ENCODE data around the gene GNB3.

GNB3 gene

DNA sequence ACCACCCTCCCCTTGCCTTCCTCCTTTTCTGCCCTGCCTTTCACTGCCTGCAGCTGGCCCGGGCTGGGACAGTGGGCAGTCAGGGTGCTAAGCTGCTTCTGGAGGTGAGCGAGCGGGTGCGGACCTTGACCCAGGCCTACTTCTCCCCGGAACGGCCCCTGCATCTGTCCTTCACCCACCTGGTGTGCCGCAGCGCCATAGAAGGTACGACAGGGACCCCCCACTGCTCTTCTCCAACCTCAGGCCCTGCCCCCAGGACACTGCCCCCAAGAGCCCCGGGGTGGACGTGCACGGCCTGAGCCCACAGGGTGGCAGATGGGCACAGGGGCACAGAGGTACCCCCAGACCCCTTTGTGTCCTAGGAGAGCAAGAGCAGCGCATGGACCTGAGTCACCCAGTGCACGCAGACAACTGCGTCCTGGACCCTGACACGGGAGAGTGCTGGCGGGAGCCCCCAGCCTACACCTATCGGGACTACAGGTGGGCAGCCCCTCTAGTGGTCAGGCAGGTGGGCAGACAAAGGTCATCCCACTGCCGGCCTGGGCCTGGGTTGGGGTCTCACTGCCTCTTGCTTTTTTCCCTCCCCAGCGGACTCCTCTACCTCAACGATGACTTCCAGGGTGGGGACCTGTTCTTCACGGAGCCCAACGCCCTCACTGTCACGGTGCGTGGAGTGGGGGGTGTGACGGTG, 3.2 kb upstream of the GNB3 start:
- no peak for DNase-seq (ENCODE audit: low read depth)
- no peak overlapping the region for H3K4me3 ChIP-seq (ENCODE audit: low read length)
- no peak for TF ChIP-seq CTCF (IDR thresholded peaks at IDR 0.05; ENCODE audit: insufficient read depth, low read depth, low read length, missing control alignments)

DNA sequence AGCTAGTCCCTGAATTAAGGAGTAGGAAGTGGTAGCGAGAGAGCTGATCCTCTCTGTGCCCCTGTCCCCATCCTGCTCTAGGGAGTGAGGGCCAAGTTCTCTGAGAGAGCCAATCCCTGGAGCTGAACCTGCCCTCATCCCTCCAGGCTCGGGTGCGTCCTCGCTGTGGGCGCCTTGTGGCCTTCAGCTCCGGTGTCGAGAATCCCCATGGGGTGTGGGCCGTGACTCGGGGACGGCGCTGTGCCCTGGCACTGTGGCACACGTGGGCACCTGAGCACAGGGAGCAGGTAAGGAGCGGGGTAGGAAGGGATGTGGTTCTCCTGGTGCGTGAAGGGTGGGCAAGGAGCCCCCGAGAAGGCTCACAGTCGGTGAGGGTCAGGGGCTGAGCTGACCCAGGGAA, 1.9 kb upstream of the GNB3 start:
- no peak overlapping the region for H3K4me3 ChIP-seq (ENCODE audit: low read length)
- DNase-seq (ENCODE audit: low read depth), result no peak
- no peak for TF ChIP-seq CTCF (IDR thresholded peaks at IDR 0.05; ENCODE audit: insufficient read depth, low read depth, low read length, missing control alignments)

- DNase-seq (ENCODE audit: low read depth), result no peak
- no peak for TF ChIP-seq CTCF (IDR thresholded peaks at IDR 0.05; ENCODE audit: insufficient read depth, low read depth, low read length, missing control alignments)
- no peak overlapping the region for H3K4me3 ChIP-seq (ENCODE audit: low read length)
These were observed 1.1 kb upstream of the GNB3 start for GRCh38 chr12:6839482-6840201.

GRCh38 chr12:6840330-6840729, 395 bp upstream of the GNB3 start:
- no peak overlapping the region for H3K4me3 ChIP-seq (ENCODE audit: low read length)
- no peak for DNase-seq (ENCODE audit: low read depth)
- no peak for TF ChIP-seq CTCF (IDR thresholded peaks at IDR 0.05; ENCODE audit: insufficient read depth, low read depth, low read length, missing control alignments)

- DNase-seq (ENCODE audit: low read depth), result no peak
- no peak for TF ChIP-seq CTCF (IDR thresholded peaks at IDR 0.05; ENCODE audit: insufficient read depth, low read depth, low read length, missing control alignments)
- no peak overlapping the region for H3K4me3 ChIP-seq (ENCODE audit: low read length)
These were observed 1.4 kb downstream of the GNB3 start for GRCh38 chr12:6842075-6842474.

DNA sequence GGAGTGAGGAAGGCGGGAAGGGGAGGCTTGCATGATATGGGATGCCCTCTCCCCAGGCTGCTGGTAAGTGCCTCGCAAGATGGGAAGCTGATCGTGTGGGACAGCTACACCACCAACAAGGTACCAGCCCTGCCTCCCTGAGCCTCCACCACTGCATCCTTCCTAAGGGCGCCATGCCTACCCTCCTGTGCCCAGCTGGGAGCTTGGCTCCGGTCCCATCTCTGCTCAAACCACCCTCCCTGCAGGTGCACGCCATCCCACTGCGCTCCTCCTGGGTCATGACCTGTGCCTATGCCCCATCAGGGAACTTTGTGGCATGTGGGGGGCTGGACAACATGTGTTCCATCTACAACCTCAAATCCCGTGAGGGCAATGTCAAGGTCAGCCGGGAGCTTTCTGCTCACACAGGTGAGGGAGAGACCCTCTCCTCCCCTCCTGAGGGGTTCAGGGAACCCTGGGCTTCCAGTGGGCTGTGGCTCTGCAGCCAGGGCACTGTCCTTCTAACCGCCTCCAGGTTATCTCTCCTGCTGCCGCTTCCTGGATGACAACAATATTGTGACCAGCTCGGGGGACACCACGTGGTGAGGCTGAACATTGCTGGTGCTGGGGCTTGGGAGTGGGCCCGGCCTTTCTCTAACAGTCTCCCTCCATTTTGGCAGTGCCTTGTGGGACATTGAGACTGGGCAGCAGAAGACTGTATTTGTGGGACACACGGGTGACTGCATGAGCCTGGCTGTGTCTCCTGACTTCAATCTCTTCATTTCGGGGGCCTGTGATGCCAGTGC, 2.6 kb downstream of the GNB3 start:
- DNase-seq (ENCODE audit: low read depth), result no peak
- no peak for TF ChIP-seq CTCF (IDR thresholded peaks at IDR 0.05; ENCODE audit: insufficient read depth, low read depth, low read length, missing control alignments)
- no peak overlapping the region for H3K4me3 ChIP-seq (ENCODE audit: low read length)
